Measurements from ENCODE around the gene MEGF10. TPM values are rescaled to one million over a fixed set of nuclear protein-coding genes. Genes with fewer than 3 reads are reported as not detected.

Gene MEGF10
- polyA plus RNA-seq, 1 donor from 2014 or later = 0.05 TPM

DNA sequence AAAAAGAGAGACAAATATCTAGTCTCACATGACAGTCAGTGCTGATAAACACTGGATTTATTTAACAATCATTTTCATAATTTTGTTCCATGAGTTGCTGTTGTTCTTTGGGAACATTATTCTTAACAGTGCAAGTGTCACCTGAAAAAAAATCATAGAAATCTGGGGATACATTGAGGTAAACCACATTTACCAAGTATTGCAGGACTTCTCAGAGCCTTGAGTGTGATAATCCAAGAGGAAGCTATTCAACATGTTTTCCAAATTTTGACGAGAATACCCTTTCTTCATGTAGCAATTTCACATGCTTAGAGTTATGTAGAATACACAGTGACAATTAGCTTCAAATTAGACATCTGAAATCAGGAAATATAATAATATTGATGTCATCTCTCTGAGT is 108.5 kb downstream of the MEGF10 start:
- Histone ChIP-seq H3K4me3 (ENCODE audit: low read length) (no peak overlapping the region), H3K27ac (ENCODE audit: low read length) (no peak overlapping the region), H3K4me2 (ENCODE audit: low read length) (no peak overlapping the region), H3F3A (ENCODE audit: insufficient read depth, low read length, poor library complexity, severe bottlenecking) (no peaks in the 10 kb centered on the region), H3K27me3 (ENCODE audit: insufficient read depth, low read depth, low read length) (no peaks in the 10 kb centered on the region), H3K9me2 (ENCODE audit: insufficient read depth, low read length) (no peaks in the 10 kb centered on the region), H2AFZ (ENCODE audit: low read depth, low read length) (no peak overlapping the region), H3K9me3 (ENCODE audit: low read length) (no peaks in the 10 kb centered on the region), H3K79me2 (replicated peaks; ENCODE audit: insufficient read depth, low read length) (no peaks in the 10 kb centered on the region), H3K9ac (ENCODE audit: low read length) (no peak overlapping the region), H4K20me1 (ENCODE audit: insufficient read depth) (no peaks in the 10 kb centered on the region), H3K36me3 (ENCODE audit: insufficient read depth, low read length) (no peaks in the 10 kb centered on the region)
- TF ChIP-seq, protein P1, sequence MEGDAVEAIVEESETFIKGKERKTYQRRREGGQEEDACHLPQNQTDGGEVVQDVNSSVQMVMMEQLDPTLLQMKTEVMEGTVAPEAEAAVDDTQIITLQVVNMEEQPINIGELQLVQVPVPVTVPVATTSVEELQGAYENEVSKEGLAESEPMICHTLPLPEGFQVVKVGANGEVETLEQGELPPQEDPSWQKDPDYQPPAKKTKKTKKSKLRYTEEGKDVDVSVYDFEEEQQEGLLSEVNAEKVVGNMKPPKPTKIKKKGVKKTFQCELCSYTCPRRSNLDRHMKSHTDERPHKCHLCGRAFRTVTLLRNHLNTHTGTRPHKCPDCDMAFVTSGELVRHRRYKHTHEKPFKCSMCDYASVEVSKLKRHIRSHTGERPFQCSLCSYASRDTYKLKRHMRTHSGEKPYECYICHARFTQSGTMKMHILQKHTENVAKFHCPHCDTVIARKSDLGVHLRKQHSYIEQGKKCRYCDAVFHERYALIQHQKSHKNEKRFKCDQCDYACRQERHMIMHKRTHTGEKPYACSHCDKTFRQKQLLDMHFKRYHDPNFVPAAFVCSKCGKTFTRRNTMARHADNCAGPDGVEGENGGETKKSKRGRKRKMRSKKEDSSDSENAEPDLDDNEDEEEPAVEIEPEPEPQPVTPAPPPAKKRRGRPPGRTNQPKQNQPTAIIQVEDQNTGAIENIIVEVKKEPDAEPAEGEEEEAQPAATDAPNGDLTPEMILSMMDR (IDR thresholded peaks at IDR 0.05; ENCODE audit: poor library complexity, severe bottlenecking) = no peak
- TF ChIP-seq MXI1 (conservative IDR thresholded peaks at IDR 0.05; ENCODE audit: poor library complexity, severe bottlenecking) (no peak), TAF1 (IDR thresholded peaks at IDR 0.05; ENCODE audit: low read depth) (no peak), SMC3 (conservative IDR thresholded peaks at IDR 0.05; ENCODE audit: poor library complexity) (no peak), POLR2AphosphoS5 (IDR thresholded peaks at IDR 0.05) (no peak), EP300 (conservative IDR thresholded peaks at IDR 0.05; ENCODE audit: poor library complexity, severe bottlenecking) (no peak), EZH2 (IDR thresholded peaks at IDR 0.05; ENCODE audit: borderline replicate concordance, insufficient read depth, low read length, poor library complexity, severe bottlenecking) (no peak), RAD21 (conservative IDR thresholded peaks at IDR 0.05) (no peak)
- TF ChIP-seq, protein P2, sequence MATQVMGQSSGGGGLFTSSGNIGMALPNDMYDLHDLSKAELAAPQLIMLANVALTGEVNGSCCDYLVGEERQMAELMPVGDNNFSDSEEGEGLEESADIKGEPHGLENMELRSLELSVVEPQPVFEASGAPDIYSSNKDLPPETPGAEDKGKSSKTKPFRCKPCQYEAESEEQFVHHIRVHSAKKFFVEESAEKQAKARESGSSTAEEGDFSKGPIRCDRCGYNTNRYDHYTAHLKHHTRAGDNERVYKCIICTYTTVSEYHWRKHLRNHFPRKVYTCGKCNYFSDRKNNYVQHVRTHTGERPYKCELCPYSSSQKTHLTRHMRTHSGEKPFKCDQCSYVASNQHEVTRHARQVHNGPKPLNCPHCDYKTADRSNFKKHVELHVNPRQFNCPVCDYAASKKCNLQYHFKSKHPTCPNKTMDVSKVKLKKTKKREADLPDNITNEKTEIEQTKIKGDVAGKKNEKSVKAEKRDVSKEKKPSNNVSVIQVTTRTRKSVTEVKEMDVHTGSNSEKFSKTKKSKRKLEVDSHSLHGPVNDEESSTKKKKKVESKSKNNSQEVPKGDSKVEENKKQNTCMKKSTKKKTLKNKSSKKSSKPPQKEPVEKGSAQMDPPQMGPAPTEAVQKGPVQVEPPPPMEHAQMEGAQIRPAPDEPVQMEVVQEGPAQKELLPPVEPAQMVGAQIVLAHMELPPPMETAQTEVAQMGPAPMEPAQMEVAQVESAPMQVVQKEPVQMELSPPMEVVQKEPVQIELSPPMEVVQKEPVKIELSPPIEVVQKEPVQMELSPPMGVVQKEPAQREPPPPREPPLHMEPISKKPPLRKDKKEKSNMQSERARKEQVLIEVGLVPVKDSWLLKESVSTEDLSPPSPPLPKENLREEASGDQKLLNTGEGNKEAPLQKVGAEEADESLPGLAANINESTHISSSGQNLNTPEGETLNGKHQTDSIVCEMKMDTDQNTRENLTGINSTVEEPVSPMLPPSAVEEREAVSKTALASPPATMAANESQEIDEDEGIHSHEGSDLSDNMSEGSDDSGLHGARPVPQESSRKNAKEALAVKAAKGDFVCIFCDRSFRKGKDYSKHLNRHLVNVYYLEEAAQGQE (IDR thresholded peaks at IDR 0.05; ENCODE audit: borderline replicate concordance) = no peak

DNA sequence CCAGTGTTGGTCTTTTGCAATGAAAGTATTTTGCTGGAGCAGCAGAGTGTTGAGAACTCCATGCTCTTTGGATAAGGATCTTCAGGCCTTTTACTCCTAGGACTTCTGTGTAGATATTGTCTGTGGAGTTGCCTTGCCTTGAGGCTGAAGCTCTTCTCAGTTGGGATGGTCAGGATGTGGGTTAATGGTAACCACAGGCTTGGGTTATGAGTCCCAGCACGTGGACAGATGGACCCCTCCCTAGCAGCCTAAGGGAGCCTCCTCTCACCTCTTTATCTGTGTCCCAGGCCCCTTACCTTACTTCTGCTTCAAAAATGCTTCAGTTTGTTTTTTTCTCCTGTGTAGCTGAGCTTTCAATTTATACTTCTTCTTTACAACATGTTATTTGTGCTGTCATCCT is 109.9 kb downstream of the MEGF10 start:
- Histone ChIP-seq H3F3A (ENCODE audit: insufficient read depth, low read length, poor library complexity, severe bottlenecking) (no peaks in the 10 kb centered on the region), H3K79me2 (replicated peaks; ENCODE audit: insufficient read depth, low read length) (no peaks in the 10 kb centered on the region), H3K27ac (ENCODE audit: low read length) (no peak overlapping the region), H3K9me3 (ENCODE audit: low read length) (no peaks in the 10 kb centered on the region), H4K20me1 (ENCODE audit: insufficient read depth) (no peaks in the 10 kb centered on the region), H3K4me3 (ENCODE audit: low read length) (no peak overlapping the region), H3K27me3 (ENCODE audit: insufficient read depth, low read depth, low read length) (no peaks in the 10 kb centered on the region), H3K36me3 (ENCODE audit: insufficient read depth, low read length) (no peaks in the 10 kb centered on the region), H2AFZ (ENCODE audit: low read depth, low read length) (no peak overlapping the region), H3K9me2 (ENCODE audit: insufficient read depth, low read length) (no peaks in the 10 kb centered on the region), H3K4me2 (ENCODE audit: low read length) (no peak overlapping the region), H3K9ac (ENCODE audit: low read length) (no peak overlapping the region)
- TF ChIP-seq MXI1 (conservative IDR thresholded peaks at IDR 0.05; ENCODE audit: poor library complexity, severe bottlenecking) (no peak), TAF1 (IDR thresholded peaks at IDR 0.05; ENCODE audit: low read depth) (no peak), SMC3 (conservative IDR thresholded peaks at IDR 0.05; ENCODE audit: poor library complexity) (no peak), EP300 (conservative IDR thresholded peaks at IDR 0.05; ENCODE audit: poor library complexity, severe bottlenecking) (no peak), POLR2AphosphoS5 (IDR thresholded peaks at IDR 0.05) (no peak), RAD21 (conservative IDR thresholded peaks at IDR 0.05) (no peak), EZH2 (IDR thresholded peaks at IDR 0.05; ENCODE audit: borderline replicate concordance, insufficient read depth, low read length, poor library complexity, severe bottlenecking) (no peak)
- TF ChIP-seq, protein P2 (IDR thresholded peaks at IDR 0.05; ENCODE audit: borderline replicate concordance) = no peak
- TF ChIP-seq, protein P1 (IDR thresholded peaks at IDR 0.05; ENCODE audit: poor library complexity, severe bottlenecking) = no peak

Data from neural cell (in vitro differentiated cells).